Liver (tissue), 3 donors: Measurements from ENCODE around the gene PIMREG.

ENCODE experiments used
- ATF3 ChIP-seq: IDR thresholded peaks from 2 replicates; pipeline ENCODE4 v1.6.1; 2016; ENCODE audit warnings: antibody characterized with exemption
- CTCF ChIP-seq: fragments of 150-350 bp; IDR thresholded peaks from 2 replicates; pipeline ENCODE4 v1.5.1; 2017; ENCODE audit warnings: improper control_type of control experiment, low read depth, low read length; ENCODE audit not compliant: missing input control
- GABPA ChIP-seq, 2 donors: IDR thresholded peaks in 1 of 2; conservative IDR thresholded peaks in 1 of 2; 2 replicates each; pipeline ENCODE4 v1.6.1; 2016; ENCODE audit warnings: antibody characterized with exemption in 2 of 2, mild to moderate bottlenecking in 1 of 2, moderate library complexity in 1 of 2
- MAX ChIP-seq: IDR thresholded peaks from 2 replicates; pipeline ENCODE4 v1.6.1; 2016; ENCODE audit warnings: antibody characterized with exemption
- REST ChIP-seq: IDR thresholded peaks from 2 replicates; pipeline ENCODE4 v1.6.1; 2016; ENCODE audit warnings: antibody characterized with exemption, mild to moderate bottlenecking
- RXRA ChIP-seq, 2 donors: IDR thresholded peaks; 2 replicates each; pipeline ENCODE4 v1.6.1; 2017 to 2018; ENCODE audit warnings: antibody characterized with exemption in 2 of 2, mild to moderate bottlenecking in 1 of 2
- SP1 ChIP-seq: IDR thresholded peaks from 2 replicates; pipeline ENCODE4 v1.6.1; 2018; ENCODE audit warnings: antibody characterized with exemption, mild to moderate bottlenecking
- TAF1 ChIP-seq: conservative IDR thresholded peaks from 2 replicates; pipeline ENCODE4 v1.6.1; 2016; ENCODE audit warnings: antibody characterized with exemption, mild to moderate bottlenecking
- donor health status: healthy.
- donor health status: healthy.

GRCh38 chr17:6453279-6454024, 9.2 kb downstream of the PIMREG start:
- TF ChIP-seq CTCF (no peak), GABPA (IDR thresholded peaks at IDR 0.05 in 1 of 2, conservative IDR thresholded peaks at IDR 0.05 in 1 of 2) (no peak), REST (no peak), SP1 (no peak), RXRA (IDR thresholded peaks at IDR 0.05) (no peak), MAX (no peak), TAF1 (no peak), ATF3 (no peak)
